ENCODE data around the gene PADI3.

The PADI3 gene

GRCh38 chr1:17243274-17243673 is 5.6 kb upstream of the PADI3 start:
- no peak for DNase-seq (ENCODE audit: low spot score)

GRCh38 chr1:17244821-17245740 is 3.8 kb upstream of the PADI3 start:
- no peak for DNase-seq (ENCODE audit: low spot score)

GRCh38 chr1:17245816-17246325 is 3.0 kb upstream of the PADI3 start:
- no peak for DNase-seq (ENCODE audit: low spot score)

- DNase-seq (ENCODE audit: low spot score) = no peak
Observed at GRCh38 chr1:17246971-17247370, 1.9 kb upstream of the PADI3 start.

GRCh38 chr1:17250601-17251000 is 1.7 kb downstream of the PADI3 start:
- no peak for DNase-seq (ENCODE audit: low spot score)

GRCh38 chr1:17251246-17251645 is 2.3 kb downstream of the PADI3 start:
- DNase-seq (ENCODE audit: low spot score) = no peak

GRCh38 chr1:17251701-17252376 is 2.9 kb downstream of the PADI3 start:
- DNase-seq (ENCODE audit: low spot score) = no peak

GRCh38 chr1:17255336-17255735 is 6.4 kb downstream of the PADI3 start:
- no peak for DNase-seq (ENCODE audit: low spot score)

GRCh38 chr1:17258116-17258757 is 9.3 kb downstream of the PADI3 start:
- DNase-seq (ENCODE audit: low spot score) = no peak

GRCh38 chr1:17258758-17259130 is 9.8 kb downstream of the PADI3 start:
- DNase-seq (ENCODE audit: low spot score) = no peak

GRCh38 chr1:17259233-17259873 is 10.5 kb downstream of the PADI3 start:
- DNase-seq (ENCODE audit: low spot score) = no peak

- DNase-seq (ENCODE audit: low spot score) = no peak
Observed at GRCh38 chr1:17260264-17260663, 11.4 kb downstream of the PADI3 start.

- no peak for DNase-seq (ENCODE audit: low spot score)
Observed at GRCh38 chr1:17260738-17261137, 11.8 kb downstream of the PADI3 start.

- no peak for DNase-seq (ENCODE audit: low spot score)
Observed at GRCh38 chr1:17263936-17264335, 15.0 kb downstream of the PADI3 start.

GRCh38 chr1:17264470-17264869 is 15.6 kb downstream of the PADI3 start:
- DNase-seq (ENCODE audit: low spot score) = no peak

- no peak for DNase-seq (ENCODE audit: low spot score)
Observed at GRCh38 chr1:17265162-17265561, 16.3 kb downstream of the PADI3 start.

GRCh38 chr1:17265950-17266349 is 17.1 kb downstream of the PADI3 start:
- DNase-seq (ENCODE audit: low spot score) = peak; percentile 30

- no peak for DNase-seq (ENCODE audit: low spot score)
Observed at GRCh38 chr1:17270891-17271765, 22.2 kb downstream of the PADI3 start.

- no peak for DNase-seq (ENCODE audit: low spot score)
Observed at GRCh38 chr1:17272066-17272465, 23.2 kb downstream of the PADI3 start.

GRCh38 chr1:17272646-17273045 is 23.7 kb downstream of the PADI3 start:
- no peak for DNase-seq (ENCODE audit: low spot score)

- DNase-seq (ENCODE audit: low spot score) = no peak
Observed at GRCh38 chr1:17273096-17273495, 24.2 kb downstream of the PADI3 start.

Measured in NAMALWA (cell line).